Right ventricle myocardium superior (tissue), 1 donor: ENCODE measurements around the gene SPRR2A. TPM values are rescaled to one million over a fixed set of nuclear protein-coding genes. Genes with fewer than 3 reads are reported as not detected.
"Not testable (repeated sequence)": the region's sequence is repeated elsewhere in the genome, so short reads cannot be mapped to it uniquely, and the experiment has no call there.

Source experiments
- ATAC-seq: fragments of 200-7000 bp; cut with Tn5 transposase; one replicate; pipeline ENCODE4 v1.9.1; 2020; ENCODE audit warnings: mild to moderate bottlenecking; ENCODE audit not compliant: poor library complexity
- DNase-seq: peaks from one replicate; pipeline ENCODE4 v3.0.0-alpha.2; 2020
- intact Hi-C: fragments of 100-400 bp; cut with DNase I; formaldehyde crosslinking; loops from one replicate; pipeline ENCODE4 v1.11.2; 2022
- total RNA-seq: library from RNA; stranded (reverse); fragmentation: NEBNext Ultra II Directional; extraction: Animal tissue kit (Norgen Biotek cat#: 25700); gene quantifications from one replicate; pipeline ENCODE4 v1.2.1, GENCODE V29; 2021
- donor health status: DM: no; HTN: yes; CAD: no; lungs with severe emphysema.

Gene SPRR2A
- total RNA-seq, 1 donor from 2014 or later = not detected

DNA sequence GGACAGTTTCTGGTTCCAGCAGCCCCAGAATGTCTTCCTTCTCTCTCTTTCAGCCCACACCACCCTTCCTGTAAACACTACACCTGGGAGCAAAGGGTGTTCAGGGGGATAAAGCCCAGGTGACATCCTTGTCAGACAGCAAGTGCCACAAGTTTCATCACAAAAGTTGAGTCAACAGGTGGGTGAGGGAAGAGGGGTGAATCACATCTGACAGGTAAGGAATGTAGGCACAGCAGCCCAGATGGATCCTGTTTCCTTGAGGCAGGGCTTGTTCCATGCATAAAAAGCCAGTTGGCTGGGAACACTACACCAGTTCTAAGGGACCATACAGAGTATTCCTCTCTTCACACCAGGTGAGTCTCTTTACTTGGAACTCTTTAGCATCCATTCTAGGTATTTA, 26.4 kb downstream of the SPRR2A start, which contains the start of gene SPRR1B:
SPRR1B (plus strand) TSS at position 309 of the 400 bp plus-strand sequence. CDS start 1,143 bp downstream, outside the sequence.
- ATAC-seq (no peak), DNase-seq (no peak)
- intact Hi-C loops = no loop called here

DNA sequence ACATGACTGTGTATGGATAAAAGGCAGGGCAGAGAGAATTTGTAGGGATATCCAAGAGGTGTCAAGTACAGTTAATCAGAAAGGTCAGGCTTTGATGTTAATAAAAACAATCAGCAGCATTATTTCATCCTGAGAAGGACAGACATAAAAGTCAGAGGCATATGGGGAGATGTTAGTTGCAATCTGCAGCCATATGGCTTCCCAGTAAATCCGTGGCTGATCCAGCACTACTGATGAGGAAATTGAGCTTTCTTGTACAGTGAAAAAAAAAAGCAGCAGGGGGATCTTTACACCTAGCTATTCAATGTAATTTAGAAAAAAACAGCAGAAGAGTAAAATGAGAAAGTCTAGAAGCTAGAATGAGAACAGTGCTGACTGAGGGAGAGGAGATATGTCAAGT, 28.5 kb downstream of the SPRR2A start:
- DNase-seq = no peak
- intact Hi-C loops = no loop called here

DNA sequence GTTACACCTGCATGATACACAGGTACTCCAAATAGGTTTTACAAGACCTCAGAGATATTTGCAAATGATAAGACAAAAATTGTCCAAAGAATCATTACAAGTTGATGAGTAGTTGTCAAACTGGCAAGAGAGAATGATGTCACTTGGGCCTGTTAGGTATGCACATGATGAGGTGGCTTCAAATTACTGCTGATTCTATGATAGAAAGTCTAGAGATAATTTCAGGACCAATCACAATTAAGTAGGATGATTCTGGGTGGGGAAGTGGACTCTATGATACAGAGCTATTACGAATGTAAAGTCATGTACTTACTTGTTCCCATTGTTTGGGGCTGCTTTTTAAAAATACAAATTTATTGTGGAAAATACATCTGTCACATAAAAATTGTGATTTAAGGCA, 31.5 kb downstream of the SPRR2A start:
- no peak for DNase-seq
- intact Hi-C loops = no loop called here
- ATAC-seq = no peak

More for the DNA sequence above, 28.5 kb downstream of the SPRR2A start:
- no peak for ATAC-seq

DNA sequence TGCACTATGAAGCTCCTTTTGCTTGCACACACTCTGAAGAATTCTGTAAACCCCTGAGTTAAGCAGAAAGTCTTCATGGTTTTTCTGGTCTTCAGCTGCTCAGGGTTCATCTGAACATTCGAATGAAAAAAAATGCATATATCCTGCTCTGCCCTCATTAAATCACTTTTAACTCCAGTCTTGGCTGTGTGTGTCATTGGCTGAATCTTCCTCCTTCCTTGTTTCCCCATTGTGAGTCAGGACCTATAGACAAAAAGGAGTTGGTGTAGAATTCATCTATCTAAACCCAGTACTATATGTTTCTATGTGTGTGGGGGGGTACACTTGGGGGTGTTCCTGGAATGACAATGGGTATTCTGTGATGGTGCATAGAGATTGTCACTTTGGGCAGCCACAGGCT, 32.9 kb downstream of the SPRR2A start:
- intact Hi-C loops = no loop called here
- ATAC-seq (no peak), DNase-seq (no peak)

DNA sequence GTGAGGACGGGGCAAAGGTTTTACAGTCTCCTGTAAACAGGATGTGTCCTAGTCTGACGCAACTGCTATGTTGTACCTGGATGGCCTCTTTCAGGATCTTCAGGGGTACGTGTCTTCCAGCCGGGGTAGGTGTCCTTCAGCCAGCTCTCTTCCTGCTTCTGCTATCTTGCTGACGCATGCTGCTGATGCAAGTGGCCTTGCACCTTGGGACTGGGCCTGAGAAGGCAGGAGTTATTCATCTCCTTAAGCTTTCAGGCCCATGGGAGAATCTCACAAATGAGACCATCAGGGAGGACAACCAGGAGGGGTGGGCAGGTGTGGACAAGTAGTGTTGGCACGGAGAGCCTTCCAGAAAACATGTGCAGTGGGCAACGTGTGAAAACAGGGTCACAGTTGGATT, 34.2 kb downstream of the SPRR2A start:
- intact Hi-C loops = no loop called here
- DNase-seq (no peak), ATAC-seq (no peak)

DNA sequence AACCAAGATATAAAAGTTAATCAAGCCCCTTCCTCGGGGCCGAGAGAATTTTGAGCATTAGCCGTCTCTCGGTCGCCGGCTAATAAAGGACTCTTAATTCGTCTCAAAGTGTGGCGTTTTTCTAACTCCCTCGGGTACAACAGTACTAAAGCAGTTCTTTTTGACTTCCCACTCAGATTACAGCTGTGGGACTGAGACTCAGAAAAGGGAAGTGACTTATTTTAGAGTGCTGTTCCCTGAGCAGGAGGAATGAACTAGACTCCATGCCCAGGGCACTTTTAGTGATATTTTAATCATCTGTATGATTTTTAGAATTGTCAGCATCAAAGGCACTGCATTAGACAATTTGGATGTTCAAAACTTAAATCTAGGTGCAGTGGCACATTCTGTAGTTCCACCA, 35.0 kb downstream of the SPRR2A start:
- ATAC-seq, intact Hi-C loops, DNase-seq: not testable (repeated sequence)

DNA sequence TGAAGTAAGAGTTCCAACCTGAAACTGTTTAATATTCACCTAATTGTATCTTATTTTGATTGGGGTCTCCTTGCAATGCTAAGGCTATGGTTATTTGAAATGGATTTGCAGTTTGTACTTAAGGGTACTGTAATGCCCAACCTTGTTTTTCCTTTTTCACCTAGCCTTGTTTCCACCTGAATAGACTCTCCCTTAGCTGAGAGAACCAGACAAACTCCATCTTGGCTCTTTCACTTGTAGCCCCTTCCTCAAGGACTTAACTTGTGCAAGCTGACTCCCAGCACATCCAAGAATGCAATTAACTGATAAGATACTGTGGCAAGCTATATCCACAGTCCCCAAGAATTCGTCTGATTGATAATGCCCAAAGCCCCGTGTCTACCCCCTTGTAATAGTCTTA, 35.5 kb downstream of the SPRR2A start:
- DNase-seq, intact Hi-C loops: not testable (repeated sequence)

DNA sequence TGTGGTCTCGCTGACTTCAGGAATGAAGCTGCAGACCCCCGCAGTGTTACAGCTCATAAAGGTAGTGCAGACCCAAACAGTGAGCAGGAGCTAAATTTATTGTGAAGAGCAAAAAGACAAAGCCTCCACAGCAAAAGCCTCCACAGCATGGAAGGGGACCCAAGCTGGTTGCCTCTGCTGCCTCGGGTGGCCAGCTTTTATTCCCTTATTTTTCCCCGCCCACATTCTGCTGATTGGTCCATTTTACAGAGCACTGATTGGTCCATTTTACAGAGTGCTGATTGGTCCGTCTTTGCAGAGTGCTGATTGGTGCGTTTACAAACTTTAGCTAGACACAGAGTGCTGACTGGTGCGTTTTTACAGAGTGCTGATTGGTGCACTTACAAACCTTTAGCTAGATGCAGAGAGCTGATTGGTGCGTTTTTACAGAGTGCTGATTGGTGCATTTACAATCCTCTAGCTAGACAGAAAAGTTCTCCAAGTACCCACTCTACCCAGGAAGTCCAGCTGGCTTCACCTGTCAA, 46.0 kb downstream of the SPRR2A start:
- DNase-seq, intact Hi-C loops, ATAC-seq: not testable (repeated sequence)

More for the DNA sequence above, 35.5 kb downstream of the SPRR2A start:
- not testable (repeated sequence) for ATAC-seq

Other genes starting within 250 kb of the SPRR2A start
- not detected for gene LCE1B, start 245.5 kb downstream of the SPRR2A start, total RNA-seq
- not detected for gene LCE1A, start 230.0 kb downstream of the SPRR2A start, total RNA-seq
- not detected for gene LCE6A, start 214.7 kb downstream of the SPRR2A start, total RNA-seq
- gene LCE7A, start 197.5 kb downstream of the SPRR2A start, total RNA-seq = not detected
- not detected for gene SMCP, start 179.2 kb downstream of the SPRR2A start, total RNA-seq
- gene IVL, start 149.0 kb downstream of the SPRR2A start, total RNA-seq = not detected
- gene SPRR5, start 110.3 kb downstream of the SPRR2A start, total RNA-seq = not detected
- not detected for gene SPRR4, start 86.9 kb downstream of the SPRR2A start, total RNA-seq
- not detected for gene SPRR1A, start 73.4 kb downstream of the SPRR2A start, total RNA-seq
- not detected for gene SPRR3, start 55.8 kb downstream of the SPRR2A start, total RNA-seq
- gene SPRR1B, start 26.3 kb downstream of the SPRR2A start, total RNA-seq = not detected
- gene SPRR2D, start 16.4 kb downstream of the SPRR2A start, total RNA-seq = not detected
- not detected for gene SPRR2B, start 14.1 kb upstream of the SPRR2A start, total RNA-seq
- gene SPRR2E, start 37.0 kb upstream of the SPRR2A start, total RNA-seq = not detected
- not detected for gene SPRR2F, start 56.0 kb upstream of the SPRR2A start, total RNA-seq
- gene SPRR2G, start 93.4 kb upstream of the SPRR2A start, total RNA-seq = not detected
- not detected for gene LELP1, start 145.9 kb upstream of the SPRR2A start, total RNA-seq
- gene PRR9, start 160.1 kb upstream of the SPRR2A start, total RNA-seq = not detected
- not detected for gene LORICRIN, start 202.2 kb upstream of the SPRR2A start, total RNA-seq